ENCODE measurements around the gene ZBTB20.

GRCh38 chr3:114333180-114333922, 813.7 kb downstream of the ZBTB20 start:
- TF ChIP-seq CTCF (IDR thresholded peaks at IDR 0.05): no peak
- no peak for TF ChIP-seq EZH2 (IDR thresholded peaks at IDR 0.05; ENCODE audit: borderline replicate concordance, insufficient read depth, low read depth, low read length, poor library complexity, severe bottlenecking)

All from B cell (primary cell).